ENCODE data around the gene LRRTM4.

- TF ChIP-seq EZH2 (IDR thresholded peaks at IDR 0.05; ENCODE audit: borderline replicate concordance, low read length), result no peak
- TF ChIP-seq, protein P1, sequence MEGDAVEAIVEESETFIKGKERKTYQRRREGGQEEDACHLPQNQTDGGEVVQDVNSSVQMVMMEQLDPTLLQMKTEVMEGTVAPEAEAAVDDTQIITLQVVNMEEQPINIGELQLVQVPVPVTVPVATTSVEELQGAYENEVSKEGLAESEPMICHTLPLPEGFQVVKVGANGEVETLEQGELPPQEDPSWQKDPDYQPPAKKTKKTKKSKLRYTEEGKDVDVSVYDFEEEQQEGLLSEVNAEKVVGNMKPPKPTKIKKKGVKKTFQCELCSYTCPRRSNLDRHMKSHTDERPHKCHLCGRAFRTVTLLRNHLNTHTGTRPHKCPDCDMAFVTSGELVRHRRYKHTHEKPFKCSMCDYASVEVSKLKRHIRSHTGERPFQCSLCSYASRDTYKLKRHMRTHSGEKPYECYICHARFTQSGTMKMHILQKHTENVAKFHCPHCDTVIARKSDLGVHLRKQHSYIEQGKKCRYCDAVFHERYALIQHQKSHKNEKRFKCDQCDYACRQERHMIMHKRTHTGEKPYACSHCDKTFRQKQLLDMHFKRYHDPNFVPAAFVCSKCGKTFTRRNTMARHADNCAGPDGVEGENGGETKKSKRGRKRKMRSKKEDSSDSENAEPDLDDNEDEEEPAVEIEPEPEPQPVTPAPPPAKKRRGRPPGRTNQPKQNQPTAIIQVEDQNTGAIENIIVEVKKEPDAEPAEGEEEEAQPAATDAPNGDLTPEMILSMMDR (IDR thresholded peaks at IDR 0.05; ENCODE audit: low read length), result no peak
These were observed 328.2 kb downstream of the LRRTM4 start for GRCh38 chr2:77193858-77194448.

Data from OCI-LY1 (cell line).